Parathyroid adenoma (tissue), 2 donors: ENCODE results near the gene CFAP43.

Experiments used
- H2AFZ ChIP-seq: fragments of 300-600 bp; sonication (generic); one replicate; pipeline ENCODE4 v1.7.0; 2017; ENCODE audit warnings: antibody characterized with exemption, mild to moderate bottlenecking
- H3K27ac ChIP-seq: fragments of 300-600 bp; sonication (generic); one replicate; pipeline ENCODE4 v1.7.0; 2017
- H3K27me3 ChIP-seq: fragments of 300-600 bp; sonication (generic); one replicate; pipeline ENCODE4 v1.7.0; 2017; ENCODE audit warnings: low read length; ENCODE audit not compliant: control insufficient read depth, insufficient read depth
- H3K36me3 ChIP-seq: fragments of 300-600 bp; sonication (generic); one replicate; pipeline ENCODE4 v1.7.0; 2017; ENCODE audit warnings: low read length; ENCODE audit not compliant: control insufficient read depth, insufficient read depth
- H3K4me1 ChIP-seq: fragments of 300-600 bp; sonication (generic); one replicate; pipeline ENCODE4 v1.7.0; 2017; ENCODE audit warnings: control low read depth
- H3K4me2 ChIP-seq: fragments of 300-600 bp; sonication (generic); one replicate; pipeline ENCODE4 v1.7.0; 2017; ENCODE audit warnings: low read length
- H3K4me3 ChIP-seq: fragments of 300-600 bp; sonication (generic); one replicate; pipeline ENCODE4 v1.7.0; 2017; ENCODE audit warnings: low read depth, low read length
- H3K79me2 ChIP-seq: fragments of 300-600 bp; sonication (generic); one replicate; pipeline ENCODE4 v1.7.0; 2017; ENCODE audit warnings: control low read depth
- H3K9ac ChIP-seq: fragments of 300-600 bp; sonication (generic); one replicate; pipeline ENCODE4 v1.7.0; 2017; ENCODE audit warnings: mild to moderate bottlenecking
- H3K9me3 ChIP-seq: fragments of 300-600 bp; sonication (generic); one replicate; pipeline ENCODE4 v1.7.0; 2017; ENCODE audit warnings: low read length; ENCODE audit not compliant: control insufficient read depth
- TF ChIP-seq, protein P1 (sequence below): fragments of 300-600 bp; sonication (generic); IDR thresholded peaks from one replicate; pipeline ENCODE4 v1.7.0; 2017; ENCODE audit warnings: antibody characterized with exemption, mild to moderate bottlenecking
- donor health status: primary hyperparathyroidism.

CFAP43 gene

DNA sequence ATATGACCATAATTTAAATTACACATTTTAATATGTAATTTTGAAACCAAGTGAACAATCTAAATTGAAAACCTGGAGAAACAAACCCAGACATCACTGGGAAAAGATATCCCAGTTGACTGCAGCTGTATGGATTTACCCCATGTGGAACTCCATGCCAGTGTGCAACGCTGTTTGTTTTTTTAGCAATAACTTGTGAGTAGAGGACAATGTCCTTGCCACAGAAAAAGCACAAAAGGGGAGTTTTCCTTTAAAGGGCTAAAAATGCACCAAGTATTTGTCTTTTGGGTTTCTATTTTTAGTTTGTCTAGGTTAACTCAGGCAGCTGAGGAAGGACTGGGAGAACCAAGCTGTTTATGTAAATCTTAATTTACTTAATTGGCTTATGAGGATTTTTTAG, 131.4 kb downstream of the CFAP43 start:
- Histone ChIP-seq H3K4me2 (no peak overlapping the region), H2AFZ (no peak overlapping the region), H3K27me3 (no peaks in the 10 kb centered on the region), H3K27ac (no peak overlapping the region), H3K4me3 (no peak overlapping the region), H3K79me2 (no peaks in the 10 kb centered on the region), H3K9me3 (no peaks in the 10 kb centered on the region), H3K36me3 (no peaks in the 10 kb centered on the region), H3K4me1 (no peaks in the 10 kb centered on the region), H3K9ac (no peak overlapping the region)
- TF ChIP-seq, protein P1, sequence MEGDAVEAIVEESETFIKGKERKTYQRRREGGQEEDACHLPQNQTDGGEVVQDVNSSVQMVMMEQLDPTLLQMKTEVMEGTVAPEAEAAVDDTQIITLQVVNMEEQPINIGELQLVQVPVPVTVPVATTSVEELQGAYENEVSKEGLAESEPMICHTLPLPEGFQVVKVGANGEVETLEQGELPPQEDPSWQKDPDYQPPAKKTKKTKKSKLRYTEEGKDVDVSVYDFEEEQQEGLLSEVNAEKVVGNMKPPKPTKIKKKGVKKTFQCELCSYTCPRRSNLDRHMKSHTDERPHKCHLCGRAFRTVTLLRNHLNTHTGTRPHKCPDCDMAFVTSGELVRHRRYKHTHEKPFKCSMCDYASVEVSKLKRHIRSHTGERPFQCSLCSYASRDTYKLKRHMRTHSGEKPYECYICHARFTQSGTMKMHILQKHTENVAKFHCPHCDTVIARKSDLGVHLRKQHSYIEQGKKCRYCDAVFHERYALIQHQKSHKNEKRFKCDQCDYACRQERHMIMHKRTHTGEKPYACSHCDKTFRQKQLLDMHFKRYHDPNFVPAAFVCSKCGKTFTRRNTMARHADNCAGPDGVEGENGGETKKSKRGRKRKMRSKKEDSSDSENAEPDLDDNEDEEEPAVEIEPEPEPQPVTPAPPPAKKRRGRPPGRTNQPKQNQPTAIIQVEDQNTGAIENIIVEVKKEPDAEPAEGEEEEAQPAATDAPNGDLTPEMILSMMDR, result no peak

DNA sequence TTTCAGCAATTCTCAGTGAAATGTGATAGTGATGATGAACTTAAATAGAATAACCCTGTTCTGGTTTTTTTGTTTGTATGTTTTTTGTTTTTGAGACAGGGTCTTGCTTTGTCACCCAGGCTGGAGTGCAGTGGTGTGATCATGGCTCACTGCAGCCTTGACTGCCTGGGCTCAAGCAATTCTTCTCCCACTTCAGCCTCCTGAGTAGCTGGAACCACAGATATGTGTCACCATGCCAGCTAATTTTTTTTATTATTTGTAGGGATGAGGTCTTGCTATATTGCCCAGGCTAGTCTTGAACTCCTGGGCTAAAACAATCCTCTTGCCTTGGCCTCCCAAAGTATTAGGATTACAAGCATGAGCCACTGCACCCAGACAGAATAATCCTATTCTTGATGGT, 132.2 kb downstream of the CFAP43 start:
- Histone ChIP-seq H3K4me2 (no peak overlapping the region), H3K27ac (no peak overlapping the region), H3K9ac (no peak overlapping the region), H3K27me3 (no peaks in the 10 kb centered on the region), H3K79me2 (no peaks in the 10 kb centered on the region), H3K4me1 (no peaks in the 10 kb centered on the region), H3K36me3 (no peaks in the 10 kb centered on the region), H3K9me3 (no peaks in the 10 kb centered on the region), H3K4me3 (no peak overlapping the region), H2AFZ (no peak overlapping the region)
- TF ChIP-seq, protein P1, result no peak

DNA sequence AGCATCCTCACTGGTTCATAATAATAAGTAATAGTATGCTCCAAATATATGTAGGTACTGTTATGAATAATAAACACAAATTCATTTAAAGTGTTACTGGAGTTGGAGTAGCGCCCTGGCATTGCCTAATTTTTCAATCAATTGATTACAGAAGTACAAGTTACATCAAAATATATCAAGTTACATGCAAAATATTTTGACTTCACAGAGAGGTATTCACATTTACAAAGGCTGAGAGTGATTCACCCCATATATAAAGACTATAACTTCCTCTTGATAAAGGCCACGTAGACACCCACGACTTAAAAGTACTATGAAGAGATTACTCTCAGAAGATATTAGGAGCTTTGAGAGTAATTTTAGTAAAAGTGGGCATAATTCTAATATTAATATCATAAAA, 132.9 kb downstream of the CFAP43 start:
- Histone ChIP-seq H3K4me3 (no peak overlapping the region), H3K4me1 (no peaks in the 10 kb centered on the region), H3K27me3 (no peaks in the 10 kb centered on the region), H3K9me3 (no peaks in the 10 kb centered on the region), H3K4me2 (no peak overlapping the region), H3K36me3 (no peaks in the 10 kb centered on the region), H3K27ac (no peak overlapping the region), H3K79me2 (no peaks in the 10 kb centered on the region), H3K9ac (no peak overlapping the region), H2AFZ (no peak overlapping the region)
- TF ChIP-seq, protein P1, result no peak

DNA sequence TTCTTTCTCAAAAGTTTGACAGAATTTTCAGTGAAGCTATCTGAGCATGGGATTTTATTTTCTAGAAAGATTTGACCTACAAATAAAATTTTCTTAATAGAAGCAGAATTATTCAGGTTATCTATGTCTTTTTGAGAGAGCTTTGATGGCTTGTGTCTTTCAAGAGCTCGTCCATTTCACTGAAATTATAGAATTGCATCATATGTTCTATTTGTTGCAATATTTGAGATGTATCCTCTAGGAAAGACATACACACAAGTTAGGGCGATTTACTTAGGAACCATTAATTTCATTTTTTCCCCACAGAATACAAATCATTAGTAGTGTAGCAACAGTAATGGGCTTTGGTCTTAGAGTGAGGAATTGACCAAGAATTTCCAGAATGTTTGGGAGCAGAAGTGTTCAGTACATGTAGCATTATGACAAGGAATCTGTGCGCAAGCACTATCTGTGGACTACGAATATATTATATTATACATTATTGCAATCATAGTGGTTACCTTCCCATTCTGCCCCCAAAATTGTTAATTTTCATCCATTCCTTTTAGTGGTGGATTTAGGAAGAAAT, 133.7 kb downstream of the CFAP43 start:
- no peak overlapping the region for H3K27ac ChIP-seq
- no peaks in the 10 kb centered on the region for H3K9me3 ChIP-seq
- TF ChIP-seq, protein P1, result no peak
- no peaks in the 10 kb centered on the region for H3K27me3 ChIP-seq
- H2AFZ ChIP-seq, result no peak overlapping the region
- no peak overlapping the region for H3K4me3 ChIP-seq
- H3K4me1 ChIP-seq, result no peaks in the 10 kb centered on the region
- no peaks in the 10 kb centered on the region for H3K36me3 ChIP-seq
- H3K4me2 ChIP-seq, result no peak overlapping the region
- no peaks in the 10 kb centered on the region for H3K79me2 ChIP-seq
- no peak overlapping the region for H3K9ac ChIP-seq

DNA sequence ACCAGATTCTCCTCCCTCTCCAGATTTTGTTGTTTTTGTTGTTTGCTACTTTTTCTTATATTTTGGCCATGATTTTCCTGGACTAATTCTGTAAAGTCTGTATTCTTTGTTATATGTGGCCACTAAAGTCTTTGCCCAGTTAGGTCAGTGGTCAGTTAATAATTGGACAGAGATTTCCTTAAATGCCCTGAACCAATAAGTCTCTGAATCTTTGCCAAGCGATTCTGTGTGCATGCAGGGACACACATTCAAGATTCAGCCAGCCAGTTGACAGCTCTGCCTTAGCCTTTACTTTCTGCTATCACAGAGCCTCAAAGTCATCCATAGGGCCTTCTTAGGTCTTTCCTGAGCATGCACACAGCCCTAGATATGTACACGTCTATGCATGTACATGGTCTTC, 135.5 kb downstream of the CFAP43 start:
- no peak overlapping the region for H3K9ac ChIP-seq
- H2AFZ ChIP-seq, result no peak overlapping the region
- H3K4me1 ChIP-seq, result no peaks in the 10 kb centered on the region
- TF ChIP-seq, protein P1, result no peak
- H3K27ac ChIP-seq, result no peak overlapping the region
- H3K27me3 ChIP-seq, result no peaks in the 10 kb centered on the region
- H3K4me2 ChIP-seq, result no peak overlapping the region
- no peaks in the 10 kb centered on the region for H3K36me3 ChIP-seq
- H3K9me3 ChIP-seq, result no peaks in the 10 kb centered on the region
- H3K4me3 ChIP-seq, result no peak overlapping the region
- no peaks in the 10 kb centered on the region for H3K79me2 ChIP-seq
